Upper lobe of right lung (tissue), 1 donor: Measurements from ENCODE around the gene IPO13. TPM values are rescaled to one million over a fixed set of nuclear protein-coding genes. Genes with fewer than 3 reads are reported as not detected.

Experiments
- ATAC-seq: fragments of 200-7000 bp; cut with Tn5 transposase; one replicate; pipeline ENCODE4 v1.9.1; 2020; ENCODE audit warnings: mild to moderate bottlenecking, moderate library complexity
- DNase-seq: peaks from one replicate; pipeline ENCODE4 v3.0.0-alpha.2; 2020
- H3K27ac ChIP-seq: fragments of 200-600 bp; one replicate; pipeline ENCODE4 v1.8.0; 2022
- H3K27me3 ChIP-seq: fragments of 200-600 bp; one replicate; pipeline ENCODE4 v1.8.0; 2022; ENCODE audit warnings: mild to moderate bottlenecking
- H3K36me3 ChIP-seq: fragments of 200-600 bp; one replicate; pipeline ENCODE4 v1.8.0; 2022
- H3K4me1 ChIP-seq: fragments of 200-600 bp; one replicate; pipeline ENCODE4 v1.8.0; 2022
- H3K4me3 ChIP-seq: fragments of 200-600 bp; one replicate; pipeline ENCODE4 v1.8.0; 2022; ENCODE audit warnings: mild to moderate bottlenecking
- H3K9me3 ChIP-seq: fragments of 200-600 bp; one replicate; pipeline ENCODE4 v1.8.0; 2022
- CTCF ChIP-seq: fragments of 200-600 bp; IDR thresholded peaks from one replicate; pipeline ENCODE4 v1.8.0; 2022; ENCODE audit warnings: antibody characterized with exemption
- intact Hi-C: fragments of 100-400 bp; cut with DNase I; formaldehyde crosslinking; loops from one replicate; pipeline ENCODE4 v1.11.0; 2022
- total RNA-seq: library from RNA; stranded (reverse); fragmentation: NEBNext Ultra II Directional; extraction: Animal tissue kit (Norgen Biotek cat#: 25700); gene quantifications from one replicate; pipeline ENCODE4 v1.2.1, GENCODE V29; 2021
- donor health status: DM: no; HTN: yes; CAD: no; lungs with severe emphysema.

The IPO13 gene
- total RNA-seq, 1 donor from 2014 or later, result 24.9 TPM

GRCh38 chr1:43902058-43902831 lies 44.5 kb upstream of the IPO13 start:
- no peaks in the 10 kb centered on the region for H3K27me3 ChIP-seq
- DNase-seq, result no peak
- TF ChIP-seq CTCF, result no peak
- H3K4me1 ChIP-seq, result no peaks in the 10 kb centered on the region
- intact Hi-C loops, result no loop called here
- no peak overlapping the region for H3K27ac ChIP-seq
- peaks cover 4% of the 10 kb centered on the region for H3K36me3 ChIP-seq
- no peaks in the 10 kb centered on the region for H3K9me3 ChIP-seq
- H3K4me3 ChIP-seq, result no peak overlapping the region
- ATAC-seq, result no peak

GRCh38 chr1:43904660-43905551 lies 41.8 kb upstream of the IPO13 start:
- ATAC-seq (no peak), DNase-seq (no peak)
- Histone ChIP-seq H3K9me3 (no peaks in the 10 kb centered on the region), H3K27me3 (no peaks in the 10 kb centered on the region), H3K36me3 (no peaks in the 10 kb centered on the region), H3K27ac (no peak overlapping the region), H3K4me1 (no peaks in the 10 kb centered on the region), H3K4me3 (no peak overlapping the region)
- intact Hi-C loops, result no loop called here
- no peak for TF ChIP-seq CTCF

- no peak for ATAC-seq
- Histone ChIP-seq H3K4me3 (no peak overlapping the region), H3K36me3 (no peaks in the 10 kb centered on the region), H3K27ac (no peak overlapping the region), H3K4me1 (peaks cover 5% of the 10 kb centered on the region), H3K9me3 (no peaks in the 10 kb centered on the region), H3K27me3 (no peaks in the 10 kb centered on the region)
- TF ChIP-seq CTCF, result no peak
- no peak for DNase-seq
- intact Hi-C loops, result no loop called here
Observed at GRCh38 chr1:43908226-43908625, 38.5 kb upstream of the IPO13 start.

DNA sequence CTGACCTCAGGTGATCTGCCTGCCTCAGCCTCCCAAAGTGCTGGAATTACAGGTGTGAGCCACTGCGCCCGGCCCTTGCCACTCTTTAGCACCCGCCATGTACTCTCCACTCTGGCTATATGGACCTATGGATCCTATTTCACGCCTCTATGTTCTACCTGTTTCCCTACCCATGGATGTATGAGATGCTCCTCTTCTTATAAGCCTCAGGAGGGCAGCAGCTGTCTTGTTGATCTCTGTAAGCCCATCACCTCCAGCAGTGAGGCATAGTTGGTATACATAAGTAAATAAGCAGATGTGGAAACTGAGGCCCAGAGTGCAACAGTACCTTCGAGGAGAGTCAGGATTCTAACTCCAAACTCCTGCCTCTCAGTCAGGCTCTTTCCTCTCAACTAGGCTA lies 37.9 kb upstream of the IPO13 start:
- Histone ChIP-seq H3K27me3 (no peaks in the 10 kb centered on the region), H3K4me1 (peaks cover 6% of the 10 kb centered on the region), H3K9me3 (no peaks in the 10 kb centered on the region), H3K4me3 (no peak overlapping the region), H3K27ac (no peak overlapping the region), H3K36me3 (no peaks in the 10 kb centered on the region)
- DNase-seq (no peak), ATAC-seq (no peak)
- no peak for TF ChIP-seq CTCF
- intact Hi-C loops, result no loop called here

DNA sequence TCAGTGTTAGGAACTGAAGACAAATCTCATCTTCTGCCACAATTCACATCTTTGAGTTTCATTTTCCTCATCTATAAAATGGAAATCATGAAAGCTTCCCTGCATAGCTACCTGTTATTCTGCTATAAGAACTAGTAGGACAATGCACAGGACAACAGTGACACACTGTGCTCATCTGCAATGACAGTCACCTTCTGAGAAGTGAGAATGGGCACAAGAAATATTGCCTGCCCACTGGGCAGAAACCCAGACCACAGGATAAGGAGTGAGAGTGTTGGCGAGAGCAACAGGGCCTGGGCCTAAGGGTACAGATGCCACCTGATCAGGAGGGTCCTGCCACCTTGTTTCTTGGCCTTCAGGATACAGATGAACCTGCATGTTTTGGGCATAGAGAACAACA lies 36.4 kb upstream of the IPO13 start:
- intact Hi-C loops, result loop anchor here (10.0 kb wide), 1 partner anchor 116 kb away; no protein-coding TSS in a partner anchor
- H3K36me3 ChIP-seq, result no peaks in the 10 kb centered on the region
- H3K4me3 ChIP-seq, result no peak overlapping the region
- H3K27me3 ChIP-seq, result no peaks in the 10 kb centered on the region
- peaks cover 6% of the 10 kb centered on the region for H3K4me1 ChIP-seq
- DNase-seq (no peak), ATAC-seq (no peak)
- TF ChIP-seq CTCF, result no peak
- no peaks in the 10 kb centered on the region for H3K9me3 ChIP-seq
- H3K27ac ChIP-seq, result no peak overlapping the region
